Suppressor macrophage (primary cell): Measurements from ENCODE around the gene NDRG4.
A peak's percentile ranks its signal among the peaks of the same experiment; 100 is the strongest.

Experiments
- DNase-seq, 4 experiments: peaks; one replicate each; pipeline ENCODE4 v3.0.0-alpha.2; 2020 to 2022
- total RNA-seq, 17 experiments: gene quantifications; one replicate each; lab custom pipeline; 2026; ENCODE audit warnings: mixed read lengths in 6 of 17, inconsistent platforms in 3 of 17; lab: John Stamatoyannopoulos, UW

The NDRG4 gene, protein sequence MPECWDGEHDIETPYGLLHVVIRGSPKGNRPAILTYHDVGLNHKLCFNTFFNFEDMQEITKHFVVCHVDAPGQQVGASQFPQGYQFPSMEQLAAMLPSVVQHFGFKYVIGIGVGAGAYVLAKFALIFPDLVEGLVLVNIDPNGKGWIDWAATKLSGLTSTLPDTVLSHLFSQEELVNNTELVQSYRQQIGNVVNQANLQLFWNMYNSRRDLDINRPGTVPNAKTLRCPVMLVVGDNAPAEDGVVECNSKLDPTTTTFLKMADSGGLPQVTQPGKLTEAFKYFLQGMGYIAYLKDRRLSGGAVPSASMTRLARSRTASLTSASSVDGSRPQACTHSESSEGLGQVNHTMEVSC
- total RNA-seq = 0 to 3.7 (median 0.11) reads per million in 17 experiments

GRCh38 chr16:58499615-58500351 is at the start of gene NDRG4:
Gene NDRG4, plus strand, starts transcription at chr16:58500143. Its CDS starts 106 bp downstream, at chr16:58500249.
- peak in 3 of 4 experiments; percentile 13 to 18 (median 14) for DNase-seq

GRCh38 chr16:58450590-58450989 is 49.4 kb upstream of the NDRG4 start:
- no peak for DNase-seq

DNA sequence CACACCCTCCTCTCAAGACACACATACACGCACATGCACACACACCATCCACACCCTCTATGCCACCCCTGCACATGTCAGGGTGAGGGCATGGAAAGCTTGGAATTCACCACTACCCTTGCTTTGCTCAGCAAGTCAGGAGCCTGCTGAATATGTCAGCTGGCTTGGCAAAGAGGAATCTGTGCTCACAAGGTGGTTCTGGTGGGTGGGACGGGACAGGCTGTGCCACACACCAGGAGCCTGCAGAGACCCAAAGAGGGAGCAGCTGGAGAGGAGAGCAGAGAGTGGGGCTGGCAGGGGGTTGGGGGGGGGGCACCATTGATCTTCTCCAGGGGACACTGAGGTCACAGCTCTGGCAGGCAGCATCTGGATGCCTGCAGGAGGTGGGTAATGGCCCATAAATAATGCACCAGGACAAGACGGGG is 48.7 kb upstream of the NDRG4 start:
- peak in 1 of 4 experiments; percentile 25 for DNase-seq

GRCh38 chr16:58451945-58452401 is 48.0 kb upstream of the NDRG4 start:
- DNase-seq = peak; percentile 20 to 72 (median 56)

DNA sequence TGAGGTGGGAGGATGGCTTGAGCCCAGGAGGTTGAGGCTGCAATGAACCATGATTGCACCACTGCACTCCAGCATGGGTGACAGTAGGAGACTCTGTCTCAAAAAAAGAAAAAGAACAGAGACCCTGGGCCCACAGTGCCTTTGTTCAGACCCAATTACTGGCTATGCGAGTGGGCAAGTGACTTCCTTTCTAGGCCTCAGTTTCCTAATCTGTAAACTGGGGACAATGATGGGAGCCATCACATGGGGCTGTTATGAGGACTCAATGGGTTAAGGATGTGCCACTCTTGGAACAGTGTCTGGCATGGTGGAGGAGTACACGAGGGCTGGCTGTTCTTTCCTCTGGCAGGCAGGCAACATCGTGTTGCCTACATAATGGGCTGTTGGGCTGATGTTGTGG is 47.3 kb upstream of the NDRG4 start:
- no peak for DNase-seq

DNA sequence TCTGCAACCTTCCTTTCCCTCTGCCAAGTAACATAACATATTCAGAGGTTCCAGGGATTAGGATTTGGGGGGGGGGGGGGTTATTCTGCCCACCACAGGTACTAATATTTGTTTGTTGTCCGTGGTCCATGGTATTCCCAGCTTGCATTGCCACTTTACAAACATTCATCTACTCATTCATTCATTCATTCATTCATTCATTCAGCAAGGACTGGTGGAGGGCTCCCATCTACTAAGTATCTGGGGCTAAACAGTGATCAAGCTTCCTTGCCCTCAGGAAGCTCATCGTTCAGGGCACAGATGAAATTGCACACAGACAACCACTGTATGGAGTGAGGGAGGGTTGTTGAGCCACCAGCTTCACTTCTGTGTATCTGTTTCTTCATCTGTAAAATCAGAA is 45.8 kb upstream of the NDRG4 start:
- no peak for DNase-seq

GRCh38 chr16:58454856-58455255 is 45.1 kb upstream of the NDRG4 start:
- no peak for DNase-seq

DNA sequence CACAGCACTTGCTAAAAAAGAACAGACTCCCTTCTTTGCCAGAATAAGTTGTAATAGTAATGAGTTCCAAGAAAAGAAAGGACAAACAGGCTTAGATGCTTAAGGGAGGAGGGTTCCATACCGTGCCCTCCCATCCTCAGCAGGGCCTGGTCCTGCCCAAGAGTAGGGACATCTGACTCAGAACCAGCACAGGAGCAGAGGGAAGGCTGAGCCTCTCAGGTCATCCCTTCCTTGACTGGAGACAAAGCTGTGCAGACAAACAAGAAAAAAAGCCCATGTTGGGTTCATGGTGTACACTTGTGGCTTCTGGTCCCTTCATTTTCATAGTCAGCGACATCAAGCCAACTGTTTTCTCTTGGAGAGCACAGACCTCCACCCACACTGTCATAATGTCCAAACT is 44.2 kb upstream of the NDRG4 start:
- DNase-seq = no peak

GRCh38 chr16:58456193-58456592 is 43.8 kb upstream of the NDRG4 start:
- DNase-seq = no peak

GRCh38 chr16:58458606-58459343 is 41.2 kb upstream of the NDRG4 start:
- no peak for DNase-seq

DNA sequence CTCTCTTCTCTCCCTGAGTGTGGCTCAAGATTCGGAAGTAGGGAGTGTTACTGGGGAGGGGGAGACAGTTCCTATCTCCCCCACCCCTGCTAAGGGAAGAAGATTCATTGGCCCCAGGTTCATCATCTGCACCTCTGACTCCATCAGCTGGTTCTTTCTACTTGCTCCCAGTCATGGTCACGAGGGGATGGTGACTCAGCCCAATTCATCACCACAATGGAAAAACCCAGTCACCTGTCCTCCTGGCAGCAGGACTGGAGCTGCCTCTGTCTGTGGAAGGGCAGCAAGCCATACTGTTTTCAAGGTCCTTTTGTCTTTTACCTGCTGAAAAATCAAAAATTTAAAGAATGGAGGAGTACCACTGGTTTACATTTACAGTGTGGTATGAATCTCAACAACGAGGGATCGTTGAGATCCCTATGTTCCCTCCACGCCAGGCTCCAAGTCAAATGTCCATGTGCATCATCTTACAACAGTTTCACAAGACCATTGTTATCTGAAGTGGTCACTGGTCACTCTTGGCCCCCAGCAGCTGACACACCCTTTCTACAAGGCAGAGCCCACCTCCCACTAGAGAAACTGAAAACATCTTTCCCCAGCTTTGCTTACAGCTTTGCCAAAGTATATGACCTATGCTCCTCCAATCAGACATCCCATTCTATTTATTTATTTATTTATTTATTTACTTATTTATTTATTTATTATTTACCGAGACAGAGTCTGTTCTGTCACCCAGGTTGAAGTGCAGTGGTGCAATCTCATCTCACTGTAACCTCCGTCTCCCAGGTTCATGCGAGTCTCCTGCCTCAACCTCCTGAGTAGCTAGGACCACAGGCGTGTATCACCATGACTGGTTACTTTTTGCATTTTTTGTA is 40.4 kb upstream of the NDRG4 start:
- DNase-seq = peak; percentile 46 to 69 (median 54)

DNA sequence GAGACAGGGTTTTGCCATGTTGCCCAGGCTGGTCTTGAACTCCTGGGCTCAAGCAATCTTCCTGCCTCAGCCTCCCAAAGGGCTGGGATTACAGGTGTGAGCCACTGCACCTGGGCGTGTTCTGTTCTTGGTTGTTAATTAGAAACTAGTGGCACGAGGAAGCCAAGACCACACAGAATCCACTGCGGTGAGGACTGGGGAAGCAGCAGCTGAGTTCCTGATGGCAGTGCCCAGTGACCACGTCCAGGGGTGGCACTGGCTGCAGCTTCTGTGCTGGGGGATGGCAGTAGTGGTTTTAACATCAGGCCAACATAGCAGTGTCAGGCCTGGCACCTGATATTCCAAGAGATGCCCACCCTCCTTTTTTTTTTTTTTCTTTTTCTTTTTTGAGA is 39.7 kb upstream of the NDRG4 start:
- DNase-seq = no peak

DNA sequence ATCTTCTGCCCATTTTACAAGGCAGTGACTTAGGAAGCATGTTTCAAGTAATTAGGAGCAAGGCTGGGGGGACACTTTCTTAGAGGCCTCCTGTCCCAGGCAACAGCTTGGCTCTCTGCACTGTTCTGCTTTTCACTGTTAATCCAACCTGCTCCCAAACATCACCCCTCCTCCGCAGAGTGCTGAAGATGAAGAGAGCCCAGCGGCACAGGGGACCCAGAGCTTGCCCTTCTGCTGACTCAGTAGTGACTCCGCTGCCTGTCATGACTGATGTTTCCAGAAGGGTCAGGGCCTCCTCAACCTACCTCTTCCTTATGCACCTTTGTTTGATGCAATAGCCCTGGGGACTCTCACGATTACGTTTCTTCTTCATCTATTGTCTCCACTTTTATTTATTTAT is 38.9 kb upstream of the NDRG4 start:
- no peak for DNase-seq

DNA sequence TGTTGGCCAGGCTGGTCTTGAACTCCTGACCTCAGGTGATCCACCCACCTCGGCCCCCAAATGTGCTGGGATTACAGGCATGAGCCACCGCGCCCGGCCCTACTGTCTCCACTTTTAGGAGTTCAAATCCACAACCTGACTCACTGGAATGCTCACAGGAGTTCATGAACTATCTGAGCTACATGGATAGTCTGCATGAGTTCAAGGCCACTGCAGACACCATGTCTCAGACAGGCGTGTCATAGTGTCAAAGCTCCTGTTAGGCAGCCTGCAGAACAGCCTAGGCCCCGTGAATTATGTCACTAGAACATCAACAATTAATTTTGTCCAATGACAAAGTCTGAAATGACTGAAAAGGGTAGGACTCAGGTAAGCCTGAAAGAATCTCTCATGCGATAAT is 38.3 kb upstream of the NDRG4 start:
- DNase-seq = no peak

- DNase-seq = no peak
Observed at GRCh38 chr16:58462089-58462488, 37.9 kb upstream of the NDRG4 start.

- no peak for DNase-seq
Observed at GRCh38 chr16:58462499-58462996, 37.4 kb upstream of the NDRG4 start.

GRCh38 chr16:58462997-58463941 is 36.7 kb upstream of the NDRG4 start:
- DNase-seq = peak in 2 of 4 experiments; percentile 29 to 44

DNA sequence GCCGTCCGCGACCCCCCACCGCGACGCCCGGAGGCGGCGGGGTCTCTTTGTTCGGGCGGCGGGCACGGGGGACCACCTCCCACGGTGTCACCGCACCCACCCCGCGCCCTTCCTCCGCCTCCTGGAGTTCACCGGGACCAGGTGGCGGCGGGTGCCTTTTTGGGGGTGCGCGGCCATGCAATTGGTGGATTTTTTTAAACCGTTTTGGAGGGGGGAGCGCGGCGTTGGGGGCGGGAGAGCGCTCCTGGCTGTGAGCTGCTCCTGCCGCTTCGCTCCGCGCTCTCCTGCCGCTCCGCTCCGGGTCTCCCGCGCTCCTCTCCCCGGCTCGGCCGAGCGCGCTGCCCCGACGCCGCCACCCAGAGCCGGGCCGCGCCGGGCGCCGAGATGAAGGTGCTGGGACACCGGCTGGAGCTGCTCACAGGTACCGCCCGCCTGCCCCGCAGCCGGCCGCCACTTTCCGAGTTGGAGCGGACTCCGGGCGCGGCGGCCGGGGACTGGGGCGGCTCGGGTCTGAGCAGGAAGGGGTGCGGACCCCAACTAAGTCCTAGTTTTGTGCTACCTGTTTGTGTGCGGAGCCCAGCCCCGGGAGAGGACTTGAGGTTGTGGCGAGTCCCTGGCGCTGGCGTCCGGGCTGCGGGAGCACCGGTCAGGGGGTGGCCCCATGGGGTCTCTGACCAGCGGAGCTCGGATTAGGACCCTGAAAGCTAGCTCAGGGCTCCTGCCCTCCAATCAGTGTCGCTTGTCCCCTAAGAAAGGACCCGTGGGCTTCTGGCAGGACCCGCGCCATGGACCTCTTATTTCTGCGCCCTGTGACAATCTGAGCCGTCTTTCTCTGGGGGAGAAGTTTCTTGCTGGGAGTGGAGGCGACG is 35.7 kb upstream of the NDRG4 start:
- DNase-seq = peak in 1 of 4 experiments; percentile 29

GRCh38 chr16:58464916-58465731 is 34.8 kb upstream of the NDRG4 start:
- no peak for DNase-seq
